Lower leg skin (tissue), 3 donors: ENCODE measurements around the gene ARTN.

ENCODE experiments used
- POLR2A ChIP-seq, 2 donors: fragments of 450-650 bp; IDR thresholded peaks; one replicate each; pipeline ENCODE4 v1.6.1; 2016 to 2017; ENCODE audit warnings: antibody characterized with exemption in 2 of 2, mild to moderate bottlenecking in 1 of 2, moderate library complexity in 1 of 2
- TF ChIP-seq, protein P1 (sequence below), 3 donors: fragments of 450-650 bp; IDR thresholded peaks; one replicate each; pipeline ENCODE4 v1.5.1; 2016; ENCODE audit warnings: antibody characterized with exemption in 3 of 3, mild to moderate bottlenecking in 3 of 3, moderate library complexity in 2 of 3

DNA sequence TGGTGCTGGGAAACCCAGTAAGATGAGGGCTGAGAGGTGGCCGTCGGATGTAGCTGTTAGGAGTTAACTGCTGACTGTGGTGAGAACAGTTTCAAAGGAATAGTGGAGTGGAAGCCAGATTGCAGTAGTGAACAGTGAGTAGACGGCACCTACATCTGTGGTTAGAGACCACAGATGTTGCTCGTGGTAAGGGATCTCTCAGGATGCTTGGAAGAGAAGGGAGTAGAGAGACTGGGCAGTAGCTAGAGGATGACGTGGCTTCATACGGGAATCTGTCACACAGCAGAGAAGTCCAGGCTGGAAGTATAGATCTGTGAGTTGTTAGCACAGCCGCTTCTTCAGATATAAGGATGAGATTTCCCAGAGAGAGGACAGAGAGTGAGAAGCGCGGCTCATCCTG, 7.8 kb upstream of the ARTN start:
- TF ChIP-seq, protein P1, sequence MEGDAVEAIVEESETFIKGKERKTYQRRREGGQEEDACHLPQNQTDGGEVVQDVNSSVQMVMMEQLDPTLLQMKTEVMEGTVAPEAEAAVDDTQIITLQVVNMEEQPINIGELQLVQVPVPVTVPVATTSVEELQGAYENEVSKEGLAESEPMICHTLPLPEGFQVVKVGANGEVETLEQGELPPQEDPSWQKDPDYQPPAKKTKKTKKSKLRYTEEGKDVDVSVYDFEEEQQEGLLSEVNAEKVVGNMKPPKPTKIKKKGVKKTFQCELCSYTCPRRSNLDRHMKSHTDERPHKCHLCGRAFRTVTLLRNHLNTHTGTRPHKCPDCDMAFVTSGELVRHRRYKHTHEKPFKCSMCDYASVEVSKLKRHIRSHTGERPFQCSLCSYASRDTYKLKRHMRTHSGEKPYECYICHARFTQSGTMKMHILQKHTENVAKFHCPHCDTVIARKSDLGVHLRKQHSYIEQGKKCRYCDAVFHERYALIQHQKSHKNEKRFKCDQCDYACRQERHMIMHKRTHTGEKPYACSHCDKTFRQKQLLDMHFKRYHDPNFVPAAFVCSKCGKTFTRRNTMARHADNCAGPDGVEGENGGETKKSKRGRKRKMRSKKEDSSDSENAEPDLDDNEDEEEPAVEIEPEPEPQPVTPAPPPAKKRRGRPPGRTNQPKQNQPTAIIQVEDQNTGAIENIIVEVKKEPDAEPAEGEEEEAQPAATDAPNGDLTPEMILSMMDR (IDR thresholded peaks at IDR 0.05): no peak
- TF ChIP-seq POLR2A (IDR thresholded peaks at IDR 0.05): no peak
